ENCODE measurements around the gene UNC13A. TPM values are rescaled to one million over a fixed set of nuclear protein-coding genes. Genes with fewer than 3 reads are reported as not detected.
A peak's percentile ranks its signal among the peaks of the same experiment; 100 is the strongest.

UNC13A gene
- total RNA-seq, 6 experiments from 2014 or later = 0.02 TPM; not detected in 5

GRCh38 chr19:17676295-17676694 lies 11.9 kb downstream of the UNC13A start:
- H3K27me3 ChIP-seq = no peaks in the 10 kb centered on the region
- H3K4me1 ChIP-seq = no peaks in the 10 kb centered on the region
- intact Hi-C loops (cut with DNase I) = no loop called here
- TF ChIP-seq POLR2A (IDR thresholded peaks at IDR 0.05) (no peak), CTCF (IDR thresholded peaks at IDR 0.05) (no peak)
- no peak overlapping the region for H3K27ac ChIP-seq
- H3K4me3 ChIP-seq = no peak overlapping the region
- DNase-seq (no peak), ATAC-seq (no peak)
- H3K36me3 ChIP-seq = no peaks in the 10 kb centered on the region
- 11% methylated on average over 2 of the region's 2 CpGs for WGBS (ENCODE audit: insufficient coverage, low coverage, low lambda C conversion rate, missing lambda C conversion rate)
- H3K9me3 ChIP-seq = no peaks in the 10 kb centered on the region

GRCh38 chr19:17673937-17674799 lies 14.0 kb downstream of the UNC13A start:
- DNase-seq (no peak), ATAC-seq (no peak)
- no peak for TF ChIP-seq CTCF (IDR thresholded peaks at IDR 0.05)
- no peak for TF ChIP-seq POLR2A (IDR thresholded peaks at IDR 0.05)
- intact Hi-C loops (cut with DNase I) = no loop called here
- no peaks in the 10 kb centered on the region for H3K36me3 ChIP-seq
- no peaks in the 10 kb centered on the region for H3K9me3 ChIP-seq
- H3K27me3 ChIP-seq = no peaks in the 10 kb centered on the region
- H3K4me1 ChIP-seq = no peaks in the 10 kb centered on the region
- 54% methylated on average over 10 of the region's 19 CpGs for WGBS (ENCODE audit: insufficient coverage, low coverage, low lambda C conversion rate, missing lambda C conversion rate)
- H3K4me3 ChIP-seq = no peak overlapping the region
- H3K27ac ChIP-seq = no peak overlapping the region

- Histone ChIP-seq H3K4me3 (no peak overlapping the region), H3K27me3 (no peaks in the 10 kb centered on the region), H3K27ac (no peak overlapping the region), H3K36me3 (no peaks in the 10 kb centered on the region), H3K9me3 (no peaks in the 10 kb centered on the region), H3K4me1 (no peaks in the 10 kb centered on the region)
- ATAC-seq = peak in 3 of 4 donors; percentile 33 to 55 (median 43)
- WGBS (ENCODE audit: insufficient coverage, low coverage, low lambda C conversion rate, missing lambda C conversion rate) = 92% methylated on average over 2 of the region's 2 CpGs
- DNase-seq = no peak
- TF ChIP-seq POLR2A (IDR thresholded peaks at IDR 0.05) (no peak), CTCF (IDR thresholded peaks at IDR 0.05) (no peak)
- intact Hi-C loops (cut with DNase I) = no loop called here
Observed at GRCh38 chr19:17671906-17672305, 16.2 kb downstream of the UNC13A start.

GRCh38 chr19:17669419-17669818 lies 18.7 kb downstream of the UNC13A start:
- H3K4me1 ChIP-seq = no peaks in the 10 kb centered on the region
- H3K27me3 ChIP-seq = no peaks in the 10 kb centered on the region
- H3K36me3 ChIP-seq = no peaks in the 10 kb centered on the region
- H3K27ac ChIP-seq = no peak overlapping the region
- H3K4me3 ChIP-seq = no peak overlapping the region
- intact Hi-C loops (cut with DNase I) = no loop called here
- 43% methylated on average over 1 of the region's 9 CpGs for WGBS (ENCODE audit: insufficient coverage, low coverage, low lambda C conversion rate, missing lambda C conversion rate)
- H3K9me3 ChIP-seq = no peaks in the 10 kb centered on the region
- TF ChIP-seq CTCF (IDR thresholded peaks at IDR 0.05) (no peak), POLR2A (IDR thresholded peaks at IDR 0.05) (no peak)
- ATAC-seq (peak in 1 of 4 donors; percentile 20), DNase-seq (no peak)
